Left lung (tissue), 10 donors: Measurements from ENCODE around the gene PCSK6. TPM values are rescaled to one million over a fixed set of nuclear protein-coding genes. Genes with fewer than 3 reads are reported as not detected.

Experiments used
- ATAC-seq: fragments of 200-7000 bp; cut with Tn5 transposase; one replicate; pipeline ENCODE4 v1.9.1; 2020; ENCODE audit warnings: moderate library complexity
- DNase-seq, 4 donors: peaks; one replicate each; pipeline ENCODE4 v3.0.0-alpha.2; 2013 to 2020
- H3K27ac ChIP-seq, 2 donors: fragments of 200-600 bp; sonication (generic) in 1 of 2; one replicate each; pipeline versions ENCODE4 v1.5.0 to v1.8.0; 2020 to 2021
- H3K27me3 ChIP-seq, 2 donors: fragments of 200-600 bp; sonication (generic) in 1 of 2; one replicate each; pipeline versions ENCODE4 v1.5.0 to v1.8.0; 2020 to 2021
- H3K36me3 ChIP-seq, 2 donors: fragments of 200-600 bp; sonication (generic) in 1 of 2; one replicate each; pipeline versions ENCODE4 v1.5.0 to v1.8.0; 2020 to 2021
- H3K4me1 ChIP-seq, 2 donors: fragments of 200-600 bp; one replicate each; pipeline ENCODE4 v1.8.0; 2021
- H3K4me3 ChIP-seq, 2 donors: fragments of 200-600 bp; sonication (generic) in 1 of 2; one replicate each; pipeline versions ENCODE4 v1.5.0 to v1.8.0; 2020 to 2021; ENCODE audit warnings: mild to moderate bottlenecking in 1 of 2
- H3K9me3 ChIP-seq, 2 donors: fragments of 200-600 bp; sonication (generic) in 1 of 2; one replicate each; pipeline versions ENCODE4 v1.5.0 to v1.8.0; 2020 to 2021
- intact Hi-C, 2 donors: fragments of 100-400 bp; cut with DNase I; formaldehyde crosslinking; loops; one replicate each; pipeline versions ENCODE4 v1.11.2 to v1.14.2; 2022
- polyA plus RNA-seq, 6 donors: library from polyadenylated mRNA; unstranded; fragments of 120-200 nt; gene quantifications; one replicate each; pipeline ENCODE4 v1.2.1, GENCODE V29; 2013; ENCODE audit not compliant: insufficient read length in 6 of 6
- total RNA-seq, 2 donors: library from RNA; stranded (reverse); fragmentation: NEBNext Ultra II Directional; extraction: Animal tissue kit (Norgen Biotek cat#: 25700); gene quantifications; one replicate each; pipeline ENCODE4 v1.2.1, GENCODE V29; 2021
- TF ChIP-seq, protein P1 (sequence below), 2 donors: fragments of 200-600 bp; sonication (generic) in 1 of 2; IDR thresholded peaks; one replicate each; pipeline versions ENCODE4 v1.5.0 to v1.8.0; 2021; ENCODE audit warnings: antibody characterized with exemption in 2 of 2
- donor health status: DM: no; HTN: yes; CAD: no.
- donor health status: DM: no; HTN: no; CAD: no.

Gene PCSK6
- total and polyA plus RNA-seq, 8 donors = 7.7 to 25.7 (median 22.8) TPM

DNA sequence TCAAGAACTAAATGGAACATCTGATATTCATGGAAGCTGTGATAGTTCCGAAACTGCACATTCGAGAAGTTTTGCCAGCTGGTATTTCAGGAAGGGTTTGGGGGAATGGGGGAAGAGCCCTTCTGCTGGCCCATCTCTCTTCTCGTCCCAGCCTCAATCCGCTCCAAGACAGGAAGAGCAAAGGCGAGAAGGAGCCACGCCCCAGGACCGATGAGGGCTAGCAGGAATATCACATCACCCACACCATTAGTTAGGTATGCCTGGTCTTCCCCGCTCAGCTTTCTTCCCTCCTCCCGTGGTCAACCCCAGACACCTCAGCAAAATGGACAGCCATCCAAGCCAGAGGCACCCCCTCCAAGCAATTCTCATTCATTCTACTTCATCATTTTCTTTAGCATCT is 14.9 kb upstream of the PCSK6 start:
- Histone ChIP-seq H3K27ac (no peak overlapping the region), H3K36me3 (no peaks in the 10 kb centered on the region), H3K4me1 (no peaks in the 10 kb centered on the region), H3K4me3 (no peak overlapping the region), H3K9me3 (no peaks in the 10 kb centered on the region), H3K27me3 (peaks cover 0 to 23% of the 10 kb centered on the region in 2 donors)
- DNase-seq (no peak), ATAC-seq (no peak)
- TF ChIP-seq, protein P1, sequence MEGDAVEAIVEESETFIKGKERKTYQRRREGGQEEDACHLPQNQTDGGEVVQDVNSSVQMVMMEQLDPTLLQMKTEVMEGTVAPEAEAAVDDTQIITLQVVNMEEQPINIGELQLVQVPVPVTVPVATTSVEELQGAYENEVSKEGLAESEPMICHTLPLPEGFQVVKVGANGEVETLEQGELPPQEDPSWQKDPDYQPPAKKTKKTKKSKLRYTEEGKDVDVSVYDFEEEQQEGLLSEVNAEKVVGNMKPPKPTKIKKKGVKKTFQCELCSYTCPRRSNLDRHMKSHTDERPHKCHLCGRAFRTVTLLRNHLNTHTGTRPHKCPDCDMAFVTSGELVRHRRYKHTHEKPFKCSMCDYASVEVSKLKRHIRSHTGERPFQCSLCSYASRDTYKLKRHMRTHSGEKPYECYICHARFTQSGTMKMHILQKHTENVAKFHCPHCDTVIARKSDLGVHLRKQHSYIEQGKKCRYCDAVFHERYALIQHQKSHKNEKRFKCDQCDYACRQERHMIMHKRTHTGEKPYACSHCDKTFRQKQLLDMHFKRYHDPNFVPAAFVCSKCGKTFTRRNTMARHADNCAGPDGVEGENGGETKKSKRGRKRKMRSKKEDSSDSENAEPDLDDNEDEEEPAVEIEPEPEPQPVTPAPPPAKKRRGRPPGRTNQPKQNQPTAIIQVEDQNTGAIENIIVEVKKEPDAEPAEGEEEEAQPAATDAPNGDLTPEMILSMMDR (IDR thresholded peaks at IDR 0.05) = no peak
- intact Hi-C loops = loop anchor here in 1 of 2 donors (10.0 kb wide), 1 partner anchor 200 kb away; no protein-coding TSS in a partner anchor

DNA sequence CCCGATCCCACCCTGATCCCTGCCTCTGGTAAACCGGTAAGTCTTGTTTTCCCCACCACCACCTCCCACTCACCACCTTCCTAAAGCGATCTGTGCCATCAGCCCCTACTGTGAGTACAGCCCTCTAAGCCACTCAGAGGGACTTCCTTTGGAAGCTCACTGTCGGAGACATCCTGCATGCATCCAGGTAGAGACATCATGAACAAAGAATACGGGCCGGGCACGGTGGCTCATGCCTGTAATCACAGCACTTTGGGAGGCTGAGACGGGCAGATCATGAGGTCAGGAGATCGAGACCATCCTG is 13.7 kb upstream of the PCSK6 start:
- TF ChIP-seq, protein P1 (IDR thresholded peaks at IDR 0.05) = no peak
- H3K27me3 ChIP-seq = peaks cover 0 to 25% of the 10 kb centered on the region in 2 donors
- ATAC-seq (no peak), DNase-seq (no peak)
- intact Hi-C loops = loop anchor here in 1 of 2 donors (10.0 kb wide), 1 partner anchor 198 kb away; no protein-coding TSS in a partner anchor
- no peaks in the 10 kb centered on the region for H3K9me3 ChIP-seq
- no peaks in the 10 kb centered on the region for H3K4me1 ChIP-seq
- no peak overlapping the region for H3K27ac ChIP-seq
- H3K4me3 ChIP-seq = no peak overlapping the region
- no peaks in the 10 kb centered on the region for H3K36me3 ChIP-seq

DNA sequence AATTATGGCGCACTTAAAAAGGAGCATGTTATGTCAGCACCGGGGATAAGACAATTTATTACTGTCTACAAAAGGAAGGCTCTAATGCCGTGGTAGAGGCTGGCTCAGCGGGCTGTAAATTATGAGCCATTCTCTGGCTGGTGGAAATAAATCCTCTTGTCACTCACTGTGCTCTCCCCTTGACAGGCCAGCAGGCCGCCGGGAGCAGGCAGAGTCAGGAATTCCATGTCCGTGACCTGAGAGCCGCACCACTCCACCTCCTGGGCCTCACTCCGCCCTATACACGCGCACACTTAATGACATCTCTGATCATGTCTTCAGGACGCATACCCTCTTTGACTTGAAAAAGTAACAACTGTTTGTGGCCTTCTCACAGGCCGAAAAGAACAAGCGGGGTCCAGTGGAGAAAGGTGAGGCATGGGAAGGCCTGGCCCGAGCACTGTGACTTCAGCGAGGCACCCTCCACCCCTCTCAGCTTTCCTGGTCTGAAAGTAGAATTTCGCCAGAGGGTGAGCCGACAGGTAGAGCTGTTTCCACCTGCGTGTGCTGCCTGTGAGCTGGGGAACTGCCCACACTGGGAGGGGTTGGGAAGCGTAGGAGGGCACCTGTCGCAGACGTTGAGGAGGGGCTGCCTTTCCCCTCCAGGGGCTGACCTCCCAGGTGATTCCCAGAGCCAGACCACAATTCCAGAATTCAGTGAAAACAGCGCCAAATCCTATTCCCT is 13.2 kb upstream of the PCSK6 start:
- TF ChIP-seq, protein P1 (IDR thresholded peaks at IDR 0.05) = no peak
- no peaks in the 10 kb centered on the region for H3K9me3 ChIP-seq
- no peak overlapping the region for H3K27ac ChIP-seq
- ATAC-seq (no peak), DNase-seq (no peak)
- no peak overlapping the region for H3K4me3 ChIP-seq
- no peaks in the 10 kb centered on the region for H3K4me1 ChIP-seq
- intact Hi-C loops = loop anchor here in 1 of 2 donors (10.0 kb wide), 1 partner anchor 198 kb away; no protein-coding TSS in a partner anchor
- no peaks in the 10 kb centered on the region for H3K36me3 ChIP-seq
- H3K27me3 ChIP-seq = peaks cover 0 to 30% of the 10 kb centered on the region in 2 donors

DNA sequence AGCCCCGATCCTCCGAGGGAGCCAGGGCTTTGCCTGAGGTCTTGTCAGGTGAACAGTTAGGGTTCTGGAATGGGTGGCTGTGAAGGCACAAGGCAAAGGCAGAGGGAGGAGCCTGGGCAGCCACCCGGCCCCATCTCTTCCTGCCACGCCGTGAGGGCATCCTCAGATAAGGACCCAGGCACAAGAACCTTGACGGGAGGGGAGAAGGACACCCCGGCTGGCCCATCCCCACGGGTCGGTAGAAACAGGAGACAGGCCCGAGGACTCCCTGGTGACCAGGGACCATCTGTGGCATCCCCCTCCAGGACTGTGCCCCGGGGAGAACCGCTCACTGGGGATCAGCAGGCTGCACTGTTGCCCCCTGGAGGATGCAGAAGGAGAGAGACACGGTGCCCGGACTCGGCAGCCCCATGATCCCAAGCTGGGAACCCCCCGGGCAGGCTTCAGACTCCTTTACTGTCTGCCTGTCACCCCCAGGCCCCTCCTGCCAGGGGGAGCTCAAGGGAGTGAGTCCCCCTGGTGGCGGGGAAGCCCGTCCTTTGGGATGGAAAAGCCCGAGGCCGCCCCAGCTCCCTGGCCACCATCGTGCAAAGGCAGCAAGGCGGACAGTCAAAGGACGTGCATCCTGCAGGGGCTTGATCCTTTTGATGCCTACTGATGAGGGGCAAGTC is 12.3 kb upstream of the PCSK6 start:
- Histone ChIP-seq H3K27ac (no peak overlapping the region), H3K27me3 (peaks cover 0 to 39% of the 10 kb centered on the region in 2 donors), H3K36me3 (no peaks in the 10 kb centered on the region), H3K4me3 (no peak overlapping the region), H3K9me3 (no peaks in the 10 kb centered on the region), H3K4me1 (no peaks in the 10 kb centered on the region)
- TF ChIP-seq, protein P1 (IDR thresholded peaks at IDR 0.05) = peak; percentile 36 to 48
- peak; percentile 87 for ATAC-seq
- peak in 1 of 4 donors; percentile 37 for DNase-seq
- intact Hi-C loops = loop anchor here in 1 of 2 donors (10.0 kb wide), 1 partner anchor 197 kb away; no protein-coding TSS in a partner anchor

DNA sequence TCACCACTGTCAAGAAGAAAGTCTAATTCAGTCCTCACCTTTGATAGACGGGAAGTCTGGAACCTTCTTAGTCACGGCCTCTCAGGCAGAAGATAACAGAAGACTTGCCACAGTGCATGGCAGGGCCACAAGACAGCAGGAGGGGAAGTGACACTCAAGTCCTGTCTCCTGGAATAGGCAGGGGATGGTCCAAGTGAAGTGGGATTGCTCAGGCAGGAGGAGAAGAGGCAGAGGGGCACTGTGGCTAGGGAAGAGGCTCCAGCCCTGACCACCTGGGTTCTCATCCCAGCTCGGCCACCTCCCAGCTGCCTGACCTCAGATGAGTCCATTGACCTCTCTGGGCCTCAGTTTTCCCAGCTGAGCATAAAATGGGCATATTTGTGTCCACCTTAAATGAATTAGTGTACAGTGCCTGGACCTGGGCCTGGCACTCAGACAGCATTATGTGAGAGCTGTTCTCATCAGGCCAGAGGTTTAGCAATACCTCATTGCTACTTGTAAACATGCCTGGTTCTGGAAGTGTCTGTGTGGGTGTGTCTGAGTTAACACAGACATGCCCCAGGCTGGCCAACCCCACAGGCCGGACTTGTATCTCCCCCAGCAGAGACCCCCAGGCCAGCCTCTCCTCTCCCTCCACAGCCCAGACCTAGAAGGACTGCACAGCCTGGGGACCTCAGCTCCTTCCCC is 11.5 kb upstream of the PCSK6 start:
- H3K4me3 ChIP-seq = no peak overlapping the region
- no peaks in the 10 kb centered on the region for H3K4me1 ChIP-seq
- DNase-seq (no peak), ATAC-seq (peak; percentile 41)
- intact Hi-C loops = loop anchor here in 1 of 2 donors (10.0 kb wide), 1 partner anchor 196 kb away; no protein-coding TSS in a partner anchor
- H3K9me3 ChIP-seq = no peaks in the 10 kb centered on the region
- peaks cover 0 to 47% of the 10 kb centered on the region in 2 donors for H3K27me3 ChIP-seq
- TF ChIP-seq, protein P1 (IDR thresholded peaks at IDR 0.05) = no peak
- no peaks in the 10 kb centered on the region for H3K36me3 ChIP-seq
- H3K27ac ChIP-seq = no peak overlapping the region
